ENCODE results near the gene AP1M1.

Gene AP1M1

GRCh38 chr19:16157601-16158000 lies 40.1 kb upstream of the AP1M1 start:
- no peak for DNase-seq (ENCODE audit: extremely low read depth, low read depth)

DNA sequence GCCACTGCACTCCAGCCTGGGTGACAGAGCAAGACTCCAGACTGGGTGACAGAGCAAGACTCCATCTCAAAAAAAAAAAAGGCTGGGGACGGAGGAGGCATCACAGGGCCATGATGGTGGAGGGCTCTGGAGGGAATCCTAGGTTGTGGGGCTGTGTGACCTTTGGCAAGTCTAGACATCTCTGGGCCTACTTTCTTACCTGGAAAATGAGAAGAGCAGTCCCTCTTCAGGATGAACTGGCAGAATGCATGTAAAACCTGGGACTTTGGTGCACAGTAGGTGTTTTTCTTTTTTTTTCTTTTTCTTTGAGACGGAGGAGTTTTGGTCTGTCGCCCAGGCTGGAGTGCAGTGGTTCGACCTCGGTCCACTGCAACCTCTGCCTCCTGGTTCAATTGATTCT lies 38.1 kb upstream of the AP1M1 start:
- TF ChIP-seq CTCF (IDR thresholded peaks at IDR 0.05; ENCODE audit: low read depth, low read length) = no peak
- no peak for DNase-seq (ENCODE audit: extremely low read depth, low read depth)

More at GRCh38 chr19:16157601-16158000, 40.1 kb upstream of the AP1M1 start:
- TF ChIP-seq CTCF (IDR thresholded peaks at IDR 0.05; ENCODE audit: low read depth, low read length) = no peak

DNA sequence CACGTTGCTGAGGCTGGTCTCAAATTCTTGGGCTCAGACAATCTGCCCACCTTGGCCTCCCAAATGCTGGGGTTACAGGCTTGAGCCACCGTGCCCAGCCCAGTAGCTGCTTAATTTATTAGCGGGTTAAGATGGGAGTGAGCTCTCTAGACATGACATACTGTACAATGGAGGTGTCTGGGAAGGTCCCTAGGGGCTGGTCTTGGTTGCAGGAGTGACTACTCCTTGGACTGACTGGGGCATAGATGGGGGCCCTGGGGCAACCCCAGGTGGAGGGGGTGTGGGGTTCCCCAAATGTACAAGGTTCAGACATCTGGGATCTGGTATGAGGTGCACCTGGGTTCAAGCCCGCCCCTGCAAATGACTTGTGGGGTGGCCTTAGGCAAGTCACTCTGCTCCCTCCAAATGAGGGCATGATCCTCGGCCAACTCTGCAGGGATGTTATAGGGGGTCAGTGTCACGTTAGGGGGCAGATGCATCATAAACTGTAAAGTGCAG lies 37.2 kb upstream of the AP1M1 start:
- no peak for DNase-seq (ENCODE audit: extremely low read depth, low read depth)
- TF ChIP-seq CTCF (IDR thresholded peaks at IDR 0.05; ENCODE audit: low read depth, low read length) = no peak

GRCh38 chr19:16160943-16161560 lies 36.7 kb upstream of the AP1M1 start:
- no peak for DNase-seq (ENCODE audit: extremely low read depth, low read depth)
- TF ChIP-seq CTCF (IDR thresholded peaks at IDR 0.05; ENCODE audit: low read depth, low read length) = no peak

GRCh38 chr19:16161840-16162239 lies 35.9 kb upstream of the AP1M1 start:
- peak; percentile 16 for DNase-seq (ENCODE audit: extremely low read depth, low read depth)
- no peak for TF ChIP-seq CTCF (IDR thresholded peaks at IDR 0.05; ENCODE audit: low read depth, low read length)

DNA sequence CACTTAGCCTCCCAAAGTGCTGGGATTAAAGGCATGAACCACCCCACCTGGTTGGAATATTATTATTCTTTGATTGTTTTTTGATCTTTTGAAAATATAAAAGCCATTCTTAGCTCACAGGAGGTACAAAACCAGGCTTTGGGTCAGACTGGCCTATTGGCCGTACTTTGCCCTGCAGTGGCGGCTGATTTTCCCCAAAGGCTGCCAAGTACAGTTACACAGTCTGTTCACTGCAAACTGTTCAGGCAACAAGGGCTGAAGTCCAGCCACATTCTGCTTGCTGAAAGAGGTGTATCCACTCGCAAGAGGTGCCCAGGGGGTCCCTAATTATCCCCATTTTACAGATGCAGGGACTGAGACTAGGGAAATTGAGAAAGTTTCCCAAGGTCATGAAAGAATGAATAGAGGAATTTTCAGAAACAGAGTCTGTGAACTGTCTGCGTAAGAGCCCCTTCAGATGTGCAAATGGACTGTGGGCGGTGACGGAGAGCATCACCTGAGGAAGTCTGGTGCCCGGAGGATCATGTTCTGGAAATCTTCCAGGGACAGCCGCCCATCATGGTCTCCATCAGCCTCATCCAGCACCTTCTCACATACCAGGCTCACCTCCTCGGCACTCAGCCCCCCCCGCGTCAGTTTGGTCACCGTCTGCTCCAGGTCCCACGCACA lies 33.4 kb upstream of the AP1M1 start:
- TF ChIP-seq CTCF (IDR thresholded peaks at IDR 0.05; ENCODE audit: low read depth, low read length) = no peak
- no peak for DNase-seq (ENCODE audit: extremely low read depth, low read depth)

DNA sequence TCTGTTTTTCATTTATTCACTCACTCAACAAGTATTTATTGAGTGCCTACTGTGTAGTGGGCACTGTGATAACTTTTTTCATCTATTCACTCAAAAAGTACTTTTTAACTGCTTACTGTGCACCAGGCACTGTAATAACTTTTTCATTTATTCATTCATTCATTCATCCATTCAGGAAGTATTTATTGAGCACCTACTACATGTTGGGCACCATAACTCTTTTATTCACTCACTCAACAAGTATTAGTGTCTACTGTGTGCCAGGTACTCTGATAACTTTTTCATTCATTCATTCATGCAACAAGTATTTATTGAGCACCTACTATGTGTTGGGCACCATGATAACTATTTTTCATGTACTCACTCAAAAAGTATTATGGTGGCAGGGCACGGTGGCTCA lies 31.3 kb upstream of the AP1M1 start:
- no peak for TF ChIP-seq CTCF (IDR thresholded peaks at IDR 0.05; ENCODE audit: low read depth, low read length)
- no peak for DNase-seq (ENCODE audit: extremely low read depth, low read depth)
